Activated naive CD4-positive, alpha-beta T cell treated with anti-CD3 and anti-CD28 coated beads, Interleukin-2, amount 50 U/mL, for 72 hours (primary cell): ENCODE results near the gene ZNF143. TPM values are rescaled to one million over a fixed set of nuclear protein-coding genes. Genes with fewer than 3 reads are reported as not detected.
"Not testable (repeated sequence)": the region's sequence is repeated elsewhere in the genome, so short reads cannot be mapped to it uniquely, and the experiment has no call there.

Source experiments
- ATAC-seq, 2 donors: fragments of 150-1000 bp; cut with Tn5 transposase; 2 replicates each; pipeline ENCODE4 v1.10.0; 2021; ENCODE audit warnings: mild to moderate bottlenecking in 2 of 2, moderate library complexity in 2 of 2
- DNase-seq, 2 donors: peaks; one replicate each; pipeline ENCODE4 v3.0.0; 2021 to 2022; ENCODE audit warnings: low spot score in 2 of 2
- H3K27ac Mint-ChIP-seq, 2 donors: one replicate each; pipeline ENCODE4 v1.8.0; 2022; ENCODE audit warnings: mild to moderate bottlenecking in 2 of 2, mixed read lengths in 2 of 2
- H3K36me3 Mint-ChIP-seq, 2 donors: one replicate each; pipeline ENCODE4 v1.8.0; 2022; ENCODE audit warnings: mixed read lengths in 2 of 2
- H3K9me3 Mint-ChIP-seq, 2 donors: one replicate each; pipeline ENCODE4 v1.8.0; 2022; ENCODE audit warnings: mixed read lengths in 2 of 2
- total RNA-seq, 2 donors: library from RNA; stranded (reverse); gene quantifications; one replicate each; pipeline ENCODE4 v1.2.3, GENCODE V29; 2022

ZNF143 gene
- total RNA-seq, 2 donors from 2014 or later, result 25.4 to 80.9 TPM

DNA sequence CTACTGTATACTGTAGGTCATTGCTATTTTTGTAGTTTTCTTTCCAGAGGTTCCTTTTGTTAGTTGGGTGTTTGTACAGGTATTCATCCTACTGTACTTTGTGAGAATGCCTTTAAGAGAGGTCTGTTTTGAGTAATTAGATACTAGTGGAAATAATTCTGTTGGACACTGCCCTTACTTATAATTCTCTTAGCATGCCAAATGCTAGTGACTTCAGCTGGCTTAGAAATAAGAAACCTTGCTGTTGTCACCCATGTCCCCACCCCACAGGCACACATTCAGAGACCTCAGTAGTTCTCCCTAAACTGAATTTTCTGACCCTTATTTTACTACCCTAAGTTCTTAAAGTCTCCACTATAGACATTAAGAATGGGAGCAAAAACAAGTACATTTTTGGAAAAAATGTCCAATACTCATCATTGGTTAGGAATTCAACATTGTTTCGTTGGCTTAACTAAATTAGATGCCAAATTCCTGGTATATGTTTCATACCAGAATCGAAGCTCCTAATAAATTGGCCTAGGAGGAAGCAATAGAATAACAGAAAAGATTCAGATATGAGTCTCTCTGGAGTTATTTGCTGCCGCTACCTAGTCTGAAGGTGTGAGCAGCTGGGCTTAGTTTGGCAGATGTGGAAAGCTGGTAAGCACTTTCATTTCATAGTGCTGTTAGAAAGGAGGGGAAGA, 28.4 kb downstream of the ZNF143 start:
- DNase-seq, result no peak
- H3K9me3 Mint-ChIP-seq, result no peaks in the 10 kb centered on the region
- no peak overlapping the region for H3K27ac Mint-ChIP-seq
- no peak for ATAC-seq
- no peaks in the 10 kb centered on the region for H3K36me3 Mint-ChIP-seq

DNA sequence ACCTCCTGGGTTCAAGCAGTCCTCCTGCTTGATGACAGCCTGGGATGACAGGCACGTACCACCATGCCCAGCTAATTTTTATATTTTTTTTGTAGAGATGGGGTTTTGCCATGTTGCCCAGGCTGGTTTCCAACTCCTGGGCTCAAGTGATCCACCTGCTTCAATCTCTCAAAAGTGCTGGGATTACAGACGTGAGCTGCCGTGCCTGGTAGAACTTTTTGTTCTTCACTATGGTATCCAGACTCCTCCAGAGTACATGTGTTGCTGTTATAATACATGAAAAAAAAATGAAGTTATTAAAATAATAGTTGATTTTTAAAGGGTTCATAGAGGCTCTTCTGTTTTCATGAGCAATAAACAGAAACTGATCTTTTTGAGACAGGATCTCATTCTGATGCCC, 29.6 kb downstream of the ZNF143 start:
- ATAC-seq, result no peak
- no peaks in the 10 kb centered on the region for H3K36me3 Mint-ChIP-seq
- no peak for DNase-seq
- H3K9me3 Mint-ChIP-seq, result no peaks in the 10 kb centered on the region
- no peak overlapping the region for H3K27ac Mint-ChIP-seq

DNA sequence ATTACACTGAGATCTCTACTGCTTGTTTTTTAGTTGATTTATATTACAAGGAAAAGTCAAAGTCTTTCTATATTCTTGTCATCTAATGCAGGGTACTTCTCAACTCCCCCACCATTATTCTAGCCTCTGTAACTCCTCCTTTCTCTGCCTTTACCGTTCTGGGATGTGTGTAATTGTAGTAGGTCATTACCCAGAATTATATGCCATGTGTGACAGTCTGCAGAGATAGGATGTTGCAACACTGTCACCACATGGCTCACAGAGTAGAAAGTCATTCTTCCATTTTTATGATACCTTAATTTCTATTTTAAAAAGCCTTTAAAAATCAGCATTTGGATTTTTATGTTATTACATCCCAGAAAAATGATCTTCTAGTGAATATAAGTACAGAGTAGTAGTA, 32.7 kb downstream of the ZNF143 start:
- DNase-seq, result no peak
- Mint-ChIP-seq H3K36me3 (no peaks in the 10 kb centered on the region), H3K27ac (no peak overlapping the region), H3K9me3 (no peaks in the 10 kb centered on the region)
- ATAC-seq, result no peak

DNA sequence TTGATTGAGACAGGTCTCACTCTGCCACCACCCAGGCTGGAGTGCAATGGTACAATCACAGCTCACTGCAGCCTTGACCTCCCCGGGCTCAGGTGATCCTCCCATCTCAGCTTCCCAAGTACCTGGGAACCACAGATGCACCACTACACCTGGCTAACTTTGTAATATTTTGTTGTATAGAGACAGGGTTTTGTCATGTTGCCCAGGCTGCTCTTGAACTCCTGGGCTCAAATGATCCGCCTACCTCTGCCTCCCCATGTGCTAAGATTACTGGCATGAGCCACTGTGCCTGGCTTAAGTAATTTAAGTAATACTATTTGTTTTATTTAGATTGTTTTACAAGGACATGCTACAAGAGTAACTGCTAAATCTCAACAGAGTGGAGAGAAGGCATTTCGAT, 33.5 kb downstream of the ZNF143 start:
- no peaks in the 10 kb centered on the region for H3K9me3 Mint-ChIP-seq
- no peaks in the 10 kb centered on the region for H3K36me3 Mint-ChIP-seq
- no peak overlapping the region for H3K27ac Mint-ChIP-seq
- no peak for ATAC-seq
- DNase-seq, result no peak

DNA sequence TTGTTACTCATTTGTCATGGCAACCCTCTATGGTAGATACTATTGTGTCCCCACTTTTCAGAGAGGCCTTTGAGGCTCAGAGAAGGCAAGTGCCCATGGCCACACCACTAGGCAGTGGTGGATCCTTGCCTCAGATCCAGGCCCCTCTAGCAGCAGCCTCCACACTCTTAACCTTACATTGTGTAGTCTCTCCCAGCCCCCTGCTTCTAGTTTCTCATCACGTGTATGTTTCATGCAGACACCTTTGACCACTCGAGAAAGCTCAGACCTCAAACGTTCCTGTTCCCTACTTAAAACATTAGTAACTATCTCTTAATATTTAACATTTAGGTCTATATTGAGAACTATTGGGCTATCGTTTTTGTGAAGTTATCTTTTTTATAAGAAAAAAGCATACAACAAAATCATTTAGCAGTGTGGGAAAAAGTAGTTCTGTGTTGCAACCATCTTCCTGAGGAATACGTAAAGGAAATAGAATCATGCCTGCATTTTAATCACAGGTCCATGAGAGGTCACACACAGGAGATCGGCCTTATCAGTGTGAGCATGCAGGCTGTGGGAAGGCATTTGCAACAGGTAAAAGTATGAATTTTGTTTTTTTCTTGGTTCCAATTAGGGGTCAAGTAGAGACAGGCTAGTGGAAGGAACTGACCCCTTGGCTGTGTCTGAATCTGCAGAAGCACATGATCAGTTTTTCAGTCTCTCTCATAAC, 35.1 kb downstream of the ZNF143 start:
- Mint-ChIP-seq H3K36me3 (peaks cover under 1 to 3% of the 10 kb centered on the region in 2 donors), H3K9me3 (no peaks in the 10 kb centered on the region), H3K27ac (no peak overlapping the region)
- ATAC-seq (no peak), DNase-seq (no peak)

DNA sequence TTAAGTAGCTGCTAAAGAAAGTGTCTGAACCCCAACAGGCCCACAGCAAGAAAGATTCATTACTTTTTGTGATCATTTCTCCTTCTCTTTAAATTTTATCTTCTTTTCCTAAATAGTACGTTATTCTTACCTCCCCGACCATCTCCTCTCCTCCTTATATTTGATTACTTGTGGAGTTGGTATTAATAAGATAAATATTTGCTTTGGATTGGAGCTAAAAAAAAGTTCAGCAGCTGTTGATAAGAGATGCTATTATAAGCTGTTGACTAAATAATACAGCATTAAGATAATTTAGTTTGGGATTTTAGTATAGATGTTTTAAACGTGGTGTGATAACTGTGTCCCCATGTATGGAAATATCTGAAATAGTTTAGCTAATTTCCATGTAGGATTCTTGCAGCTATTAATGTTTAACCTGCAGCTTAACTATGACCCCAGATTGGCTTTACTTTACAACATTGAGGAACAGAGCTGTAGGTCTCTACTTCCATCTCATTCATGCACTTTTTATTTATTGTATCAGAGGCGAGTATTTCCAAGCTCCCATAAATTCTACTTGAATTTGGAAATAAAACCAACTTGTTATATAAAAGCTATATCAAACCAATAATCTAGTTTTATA, 37.8 kb downstream of the ZNF143 start:
- Mint-ChIP-seq H3K9me3 (no peaks in the 10 kb centered on the region), H3K36me3 (peaks cover 8 to 10% of the 10 kb centered on the region in 2 donors), H3K27ac (peak overlapping the region in 1 of 2 donors; percentile 91)
- ATAC-seq, result no peak
- no peak for DNase-seq

DNA sequence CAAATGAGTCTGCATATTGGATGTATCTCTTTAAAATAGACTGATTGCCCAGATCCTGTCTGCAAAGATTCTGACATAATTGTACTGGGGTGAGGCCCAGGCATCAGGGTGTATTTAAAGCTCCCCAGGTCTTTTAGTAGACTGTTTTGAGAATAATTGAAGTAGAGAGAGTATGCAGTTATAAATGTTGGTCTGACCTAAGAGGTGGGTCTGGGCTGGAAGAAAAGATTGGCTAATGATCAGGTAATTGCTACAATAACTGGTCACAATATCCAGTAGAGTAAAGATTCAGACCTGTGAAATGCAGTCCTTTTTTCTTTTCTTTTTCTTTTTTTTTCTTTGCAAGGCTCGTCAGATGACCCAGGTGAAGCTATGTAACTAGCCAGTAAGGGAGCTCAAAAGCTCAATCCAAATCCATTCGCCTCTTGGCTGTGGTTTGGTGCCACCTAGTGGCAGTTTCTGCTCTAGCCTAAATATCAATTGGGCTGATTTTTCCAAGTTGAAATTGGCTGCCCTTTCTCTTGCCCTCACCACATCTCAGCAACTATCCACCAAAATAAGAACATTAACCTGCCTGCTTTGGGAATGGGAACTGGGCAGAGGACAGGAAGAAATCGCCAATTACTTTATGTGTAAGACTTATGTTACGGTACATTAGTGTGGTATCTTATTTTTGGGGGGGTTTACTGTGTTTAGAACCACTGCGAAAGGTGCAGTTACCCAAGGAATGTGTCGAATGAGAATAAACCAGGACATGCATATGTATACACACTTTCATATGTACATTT, 45.9 kb downstream of the ZNF143 start:
- DNase-seq (peak in 1 of 2 donors; percentile 81), ATAC-seq (peak; percentile 78 to 84)
- peaks cover under 1 to 8% of the 10 kb centered on the region in 2 donors for H3K36me3 Mint-ChIP-seq
- H3K9me3 Mint-ChIP-seq, result no peaks in the 10 kb centered on the region
- no peak overlapping the region for H3K27ac Mint-ChIP-seq

DNA sequence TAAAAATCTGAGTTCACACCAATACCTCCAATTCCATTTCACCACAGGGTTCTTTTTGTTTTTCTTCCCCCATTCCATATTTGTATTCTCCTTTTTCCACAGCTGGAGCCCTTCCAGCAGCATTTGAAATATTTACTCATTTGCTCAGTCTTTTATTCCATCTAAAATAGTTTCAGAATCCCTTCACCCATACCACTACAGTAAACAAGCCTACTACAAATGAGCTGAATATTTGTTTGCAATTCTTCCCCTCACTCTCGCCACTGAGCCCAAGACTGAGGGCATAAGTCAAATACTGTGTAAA, 46.4 kb downstream of the ZNF143 start:
- Mint-ChIP-seq H3K9me3 (no peaks in the 10 kb centered on the region), H3K36me3 (peaks cover 0 to 8% of the 10 kb centered on the region in 2 donors), H3K27ac (no peak overlapping the region)
- no peak for ATAC-seq
- DNase-seq, result no peak

DNA sequence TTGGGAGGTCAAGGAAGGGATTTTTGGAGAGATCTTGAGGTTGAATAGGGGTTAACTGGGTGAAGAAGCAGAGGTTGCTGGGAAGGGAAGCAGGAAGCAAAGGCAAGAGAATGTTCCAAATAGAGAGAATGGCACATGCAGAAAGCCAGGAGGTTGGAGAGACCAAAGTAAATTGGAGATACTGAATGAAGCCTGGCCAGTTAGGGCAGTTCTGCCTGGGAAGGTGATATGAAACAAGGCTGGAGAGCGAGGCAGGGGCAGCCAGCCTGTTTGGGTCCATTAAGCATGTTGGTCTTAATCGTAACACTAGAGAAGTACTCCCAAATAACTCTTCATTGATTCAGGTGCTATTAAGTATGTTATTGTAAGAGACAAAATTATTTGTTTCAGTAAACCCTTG, 48.2 kb downstream of the ZNF143 start:
- H3K27ac Mint-ChIP-seq, result no peak overlapping the region
- no peak for ATAC-seq
- H3K9me3 Mint-ChIP-seq, result no peaks in the 10 kb centered on the region

DNA sequence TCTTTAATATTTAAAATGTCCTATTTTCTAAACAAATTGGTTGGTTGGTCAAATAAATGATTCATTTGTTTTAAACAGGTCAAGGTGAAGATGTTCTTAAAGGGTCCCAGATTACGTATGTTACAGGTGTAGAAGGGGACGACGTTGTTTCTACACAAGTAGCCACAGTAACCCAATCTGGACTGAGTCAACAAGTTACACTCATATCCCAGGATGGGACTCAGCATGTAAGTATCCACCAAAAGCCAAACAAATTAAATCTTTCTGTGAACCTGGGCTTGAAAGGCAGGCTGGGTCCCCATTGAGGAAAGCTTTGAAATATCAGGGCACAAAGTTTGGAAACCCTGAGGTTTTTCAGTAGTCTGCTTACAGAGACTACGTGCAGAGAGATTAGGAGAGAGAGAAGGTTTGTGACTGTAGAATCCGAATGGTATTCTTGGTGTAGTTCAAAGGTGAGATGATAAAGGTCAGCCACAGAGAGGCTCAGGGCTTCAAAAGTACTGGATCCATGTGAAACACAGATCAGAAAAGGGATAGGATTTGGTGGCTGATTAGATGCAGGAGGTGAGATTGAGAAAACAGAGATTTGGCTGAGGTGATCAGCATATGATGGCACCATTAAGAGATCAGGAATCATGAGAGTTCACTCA, 51.7 kb downstream of the ZNF143 start:
- Mint-ChIP-seq H3K9me3 (no peaks in the 10 kb centered on the region), H3K27ac (peak overlapping the region in 1 of 2 donors; percentile 1), H3K36me3 (peaks cover 12 to 24% of the 10 kb centered on the region in 2 donors)
- ATAC-seq (no peak), DNase-seq (no peak)

More for the DNA sequence above, 48.2 kb downstream of the ZNF143 start:
- H3K36me3 Mint-ChIP-seq, result peaks cover 1 to 14% of the 10 kb centered on the region in 2 donors
- DNase-seq, result no peak

DNA sequence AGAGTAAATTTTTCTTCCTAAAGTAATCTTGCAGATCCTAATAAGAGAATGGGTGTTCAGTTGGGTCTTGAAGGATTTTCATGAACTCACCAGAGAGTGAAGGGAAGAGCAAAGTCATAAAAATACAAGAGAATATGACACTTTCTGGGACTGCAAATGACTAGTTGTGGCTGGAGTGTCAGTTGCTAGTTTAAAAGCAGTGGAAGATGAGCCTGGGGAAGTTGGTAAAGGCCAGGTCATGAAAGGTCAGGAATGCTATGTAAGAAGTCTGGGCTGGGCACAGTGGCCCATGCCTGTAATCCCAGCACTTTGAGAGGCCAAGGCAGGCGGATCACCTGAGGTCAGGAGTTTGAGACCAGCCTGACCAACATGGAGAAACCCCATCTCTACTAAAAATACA, 53.8 kb downstream of the ZNF143 start:
- ATAC-seq, DNase-seq, H3K9me3 Mint-ChIP-seq: not testable (repeated sequence)
- H3K27ac Mint-ChIP-seq, result peak overlapping the region in 1 of 2 donors; percentile 17
- H3K36me3 Mint-ChIP-seq, result peaks cover 12 to 16% of the 10 kb centered on the region in 2 donors

DNA sequence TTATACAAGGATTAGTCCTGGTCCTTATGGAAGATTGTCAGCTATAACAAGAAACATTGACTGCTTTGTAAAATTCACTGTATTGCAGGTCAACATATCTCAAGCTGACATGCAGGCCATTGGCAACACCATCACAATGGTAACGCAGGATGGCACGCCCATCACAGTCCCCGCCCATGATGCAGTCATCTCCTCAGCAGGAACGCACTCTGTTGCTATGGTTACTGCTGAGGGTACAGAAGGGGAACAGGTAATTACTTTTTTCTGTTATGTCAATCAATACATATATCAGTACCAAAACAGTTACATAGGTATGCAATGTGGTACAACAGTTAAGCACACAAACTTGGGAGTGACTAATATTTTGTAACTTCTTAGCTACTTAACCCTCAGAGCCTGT, 55.3 kb downstream of the ZNF143 start:
- Mint-ChIP-seq H3K27ac (no peak overlapping the region), H3K36me3 (peaks cover 12 to 16% of the 10 kb centered on the region in 2 donors), H3K9me3 (no peaks in the 10 kb centered on the region)
- DNase-seq (no peak), ATAC-seq (peak in 1 of 2 donors; percentile 58)

DNA sequence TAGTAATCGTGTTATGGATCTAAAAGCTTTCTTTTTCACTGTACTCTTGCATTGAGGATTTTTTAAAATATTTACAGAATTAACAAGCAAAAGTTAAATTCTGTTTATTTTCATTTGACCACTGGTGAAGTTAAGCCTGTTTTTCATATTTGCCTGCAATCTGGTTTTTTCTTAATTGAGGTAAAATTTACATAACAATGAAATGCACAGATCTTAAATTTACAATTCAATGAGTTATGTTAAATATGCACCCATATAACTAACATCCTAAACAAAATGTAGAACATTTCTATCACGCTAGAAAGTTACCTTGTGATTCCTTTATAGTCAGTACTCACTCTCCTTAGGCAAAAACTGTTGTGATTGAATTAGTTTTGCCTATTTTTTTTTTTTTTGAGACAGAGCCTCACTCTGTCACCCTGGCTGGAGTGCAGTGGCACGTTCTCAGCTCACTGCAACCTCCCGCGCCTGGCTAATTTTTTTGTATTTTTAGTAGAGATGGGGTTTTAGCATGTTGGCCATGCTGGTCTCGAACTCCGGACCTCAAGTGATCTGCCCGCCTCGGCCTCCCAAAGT, 58.1 kb downstream of the ZNF143 start:
- Mint-ChIP-seq H3K27ac (no peak overlapping the region), H3K36me3 (peaks cover 11 to 12% of the 10 kb centered on the region in 2 donors), H3K9me3 (no peaks in the 10 kb centered on the region)
- ATAC-seq, result no peak
- no peak for DNase-seq

DNA sequence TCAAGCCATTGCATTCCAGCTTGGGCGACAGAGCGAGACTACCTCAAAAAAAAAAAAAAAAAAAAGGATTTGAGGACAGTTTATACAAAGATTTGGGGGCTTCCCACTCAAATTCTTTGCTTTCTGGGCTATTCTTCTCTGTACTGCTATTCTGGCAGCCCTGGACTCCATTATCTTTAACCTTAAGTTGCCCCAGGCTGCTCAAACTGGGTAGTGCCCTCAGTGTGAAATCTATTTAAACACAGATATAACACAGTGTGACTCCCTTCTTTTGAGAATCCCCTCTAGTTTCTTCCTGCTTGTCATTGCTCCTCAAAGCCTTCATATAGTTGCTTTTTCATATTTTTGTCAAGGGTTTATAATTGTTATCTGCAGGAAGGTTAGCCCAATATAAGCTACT, 63.2 kb downstream of the ZNF143 start:
- H3K36me3 Mint-ChIP-seq, result no peaks in the 10 kb centered on the region
- ATAC-seq, result no peak
- no peak for DNase-seq
- H3K27ac Mint-ChIP-seq, result no peak overlapping the region
- no peaks in the 10 kb centered on the region for H3K9me3 Mint-ChIP-seq

DNA sequence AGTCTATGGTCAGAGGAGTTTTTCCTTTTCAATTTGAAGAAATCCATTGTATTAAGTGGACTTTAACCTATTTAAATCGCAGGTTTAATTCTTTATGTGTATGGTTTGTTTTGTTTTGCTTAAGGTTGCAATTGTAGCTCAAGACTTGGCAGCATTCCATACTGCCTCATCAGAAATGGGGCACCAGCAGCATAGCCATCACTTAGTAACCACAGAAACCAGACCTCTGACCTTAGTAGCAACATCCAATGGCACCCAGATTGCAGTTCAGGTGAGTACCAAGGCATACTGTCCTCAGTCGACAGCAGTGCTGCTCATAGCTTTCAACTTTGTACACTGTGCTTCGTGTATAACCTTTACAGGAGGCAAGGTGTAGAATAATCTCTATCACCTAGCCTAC, 64.3 kb downstream of the ZNF143 start:
- H3K36me3 Mint-ChIP-seq, result no peaks in the 10 kb centered on the region
- ATAC-seq (no peak), DNase-seq (no peak)
- H3K27ac Mint-ChIP-seq, result no peak overlapping the region
- H3K9me3 Mint-ChIP-seq, result no peaks in the 10 kb centered on the region

DNA sequence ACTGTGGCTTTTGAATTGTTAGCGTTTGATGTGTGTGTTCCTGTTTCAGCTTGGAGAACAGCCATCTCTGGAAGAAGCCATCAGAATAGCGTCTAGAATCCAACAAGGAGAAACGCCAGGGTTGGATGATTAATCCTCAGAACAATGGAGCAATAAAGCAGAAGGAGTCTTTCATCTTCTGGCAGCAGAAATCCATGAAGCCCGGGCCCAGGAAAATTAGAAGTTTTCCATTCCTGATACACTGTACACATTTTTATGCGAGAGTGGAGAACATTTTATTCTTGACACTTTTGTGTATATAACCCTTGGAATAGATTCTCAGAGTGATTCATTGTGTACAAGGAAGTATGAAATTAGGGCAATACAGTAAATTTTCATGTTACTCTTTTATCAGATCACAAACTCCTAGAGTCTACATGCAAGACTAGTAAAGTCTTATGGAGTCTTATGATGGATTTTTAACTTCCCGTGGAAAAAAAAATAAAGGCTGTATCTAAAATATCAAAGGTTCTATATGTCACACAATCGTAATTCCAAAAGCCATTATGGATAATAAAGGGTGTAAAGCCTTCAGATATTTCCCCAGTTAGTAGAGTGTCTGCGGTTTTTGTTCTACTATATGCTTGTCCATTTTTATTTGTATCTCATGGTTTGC, 66.8 kb downstream of the ZNF143 start:
- DNase-seq (no peak), ATAC-seq (no peak)
- no peaks in the 10 kb centered on the region for H3K9me3 Mint-ChIP-seq
- H3K27ac Mint-ChIP-seq, result no peak overlapping the region
- no peaks in the 10 kb centered on the region for H3K36me3 Mint-ChIP-seq
